ENCODE results near the gene FMN1. TPM values are rescaled to one million over a fixed set of nuclear protein-coding genes. Genes with fewer than 3 reads are reported as not detected.

Gene FMN1
- total and polyA plus RNA-seq, 2 of the 13 experiments (the other 11 are each of a cell fraction or from before 2014, with no cell fraction given), result 0.20 to 0.60 TPM

GRCh38 chr15:33013827-33014445, 180.6 kb downstream of the FMN1 start:
- H2AFZ ChIP-seq (ENCODE audit: low read length), result no peak overlapping the region
- intact Hi-C loops (cut with micrococcal nuclease; ENCODE audit: unreplicated experiment), result no loop called here
- no peak overlapping the region for H3K27ac ChIP-seq (ENCODE audit: extremely low read length, insufficient read depth, low read length)
- H4K20me1 ChIP-seq (ENCODE audit: insufficient read depth, low read length), result no peaks in the 10 kb centered on the region
- FAIRE-seq (no peak), ATAC-seq (no peak), DNase-seq (ENCODE audit: low spot score) (no peak)
- no peaks in the 10 kb centered on the region for H3K27me3 ChIP-seq (ENCODE audit: control insufficient read depth in 1 of 2, insufficient read depth in 2 of 2, low read length in 2 of 2)
- H3K4me1 ChIP-seq (ENCODE audit: insufficient read depth, low read length), result no peaks in the 10 kb centered on the region
- no peak overlapping the region for H3K4me3 ChIP-seq (replicated peaks in 1 of 3; ENCODE audit: insufficient read depth in 1 of 3, low read depth in 2 of 3, low read length in 3 of 3)
- TF ChIP-seq ERF (CRISPR knock-in tag; IDR thresholded peaks at IDR 0.05), result no peak
- no peak for TF ChIP-seq POGZ (CRISPR knock-in tag; IDR thresholded peaks at IDR 0.05)
- TF ChIP-seq PREB (CRISPR knock-in tag; IDR thresholded peaks at IDR 0.05), result no peak
- no peak for TF ChIP-seq NAIF1 (CRISPR knock-in tag; IDR thresholded peaks at IDR 0.05; ENCODE audit: borderline replicate concordance)
- TF ChIP-seq NCOA5 (CRISPR knock-in tag; IDR thresholded peaks at IDR 0.05), result no peak
- TF ChIP-seq, protein P1, sequence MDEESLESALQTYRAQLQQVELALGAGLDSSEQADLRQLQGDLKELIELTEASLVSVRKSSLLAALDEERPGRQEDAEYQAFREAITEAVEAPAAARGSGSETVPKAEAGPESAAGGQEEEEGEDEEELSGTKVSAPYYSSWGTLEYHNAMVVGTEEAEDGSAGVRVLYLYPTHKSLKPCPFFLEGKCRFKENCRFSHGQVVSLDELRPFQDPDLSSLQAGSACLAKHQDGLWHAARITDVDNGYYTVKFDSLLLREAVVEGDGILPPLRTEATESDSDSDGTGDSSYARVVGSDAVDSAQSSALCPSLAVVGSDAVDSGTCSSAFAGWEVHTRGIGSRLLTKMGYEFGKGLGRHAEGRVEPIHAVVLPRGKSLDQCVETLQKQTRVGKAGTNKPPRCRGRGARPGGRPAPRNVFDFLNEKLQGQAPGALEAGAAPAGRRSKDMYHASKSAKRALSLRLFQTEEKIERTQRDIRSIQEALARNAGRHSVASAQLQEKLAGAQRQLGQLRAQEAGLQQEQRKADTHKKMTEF (CRISPR knock-in tag; IDR thresholded peaks at IDR 0.05), result no peak
- no peak for TF ChIP-seq ZNF574 (CRISPR knock-in tag; IDR thresholded peaks at IDR 0.05)
- TF ChIP-seq ZNF33B (CRISPR knock-in tag; IDR thresholded peaks at IDR 0.05), result no peak
- TF ChIP-seq KMT2A (CRISPR knock-in tag; IDR thresholded peaks at IDR 0.05), result no peak
- no peak for TF ChIP-seq ZNF557 (CRISPR knock-in tag; IDR thresholded peaks at IDR 0.05)
- TF ChIP-seq IKZF5 (CRISPR knock-in tag; IDR thresholded peaks at IDR 0.05), result no peak
- H3K4me2 ChIP-seq (ENCODE audit: low read depth, low read length), result no peak overlapping the region
- in situ Hi-C loops (cut with HindIII; ENCODE audit: extremely low pct_ligation_motif_present, low pct_unique_long_range_greater_than_20kb), result no loop called here
- CTCF ChIA-PET (ENCODE audit: low intra/inter-chr PET ratio, low total read pairs), result no interaction called here
- POLR2A ChIA-PET, result no interaction called here
- no TSS peak for BruUV-seq (replicated peaks)
- 24% methylated on average over 3 of the region's 3 CpGs for WGBS (ENCODE audit: low lambda C conversion rate)
- H3K36me3 ChIP-seq (replicated peaks in 1 of 2; ENCODE audit: control insufficient read depth in 1 of 2, insufficient read depth in 2 of 2, low read length in 2 of 2), result no peaks in the 10 kb centered on the region
- H3K9ac ChIP-seq (ENCODE audit: insufficient read depth, low read depth, low read length), result no peak overlapping the region
- no peaks in the 10 kb centered on the region for H3K79me2 ChIP-seq (ENCODE audit: insufficient read depth, low read length)
- H3K9me3 ChIP-seq (ENCODE audit: low read length), result no peaks in the 10 kb centered on the region

Data from HepG2 (cell line).